Chondrocyte (in vitro differentiated cells): ENCODE results near the gene APLN. TPM values are rescaled to one million over a fixed set of nuclear protein-coding genes. Genes with fewer than 3 reads are reported as not detected.

Experiments used
- DNase-seq: peaks from one replicate; pipeline ENCODE4 v3.0.0; 2021; ENCODE audit warnings: mixed read lengths, low spot score
- H3K27ac Mint-ChIP-seq: one replicate; pipeline ENCODE4 v1.8.0; 2021; ENCODE audit warnings: mild to moderate bottlenecking, moderate library complexity, mixed read lengths; ENCODE audit not compliant: unreplicated experiment
- H3K27me3 Mint-ChIP-seq: 2 replicates; pipeline ENCODE4 v1.8.0; 2021; ENCODE audit warnings: low read depth, mixed read lengths
- H3K36me3 Mint-ChIP-seq: 2 replicates; pipeline ENCODE4 v1.8.0; 2021; ENCODE audit warnings: low read depth, mixed read lengths
- H3K4me1 Mint-ChIP-seq: 2 replicates; pipeline ENCODE4 v1.8.0; 2021; ENCODE audit warnings: low read depth, mild to moderate bottlenecking, mixed read lengths
- H3K4me3 Mint-ChIP-seq: one replicate; pipeline ENCODE4 v1.8.0; 2021; ENCODE audit warnings: mild to moderate bottlenecking, moderate library complexity, mixed read lengths; ENCODE audit not compliant: unreplicated experiment
- H3K9me3 Mint-ChIP-seq: 2 replicates; pipeline ENCODE4 v1.8.0; 2021; ENCODE audit warnings: low read depth, mixed read lengths
- total RNA-seq: library from RNA; stranded (reverse); gene quantifications from 3 replicates; pipeline ENCODE4 v1.2.1, GENCODE V29; 2021
- TF ChIP-seq, protein P1 (sequence below): fragments of 200-600 bp; sonication (generic); IDR thresholded peaks from 2 replicates; pipeline ENCODE4 v1.5.0; 2021; ENCODE audit warnings: antibody characterized with exemption, mild to moderate bottlenecking, moderate library complexity

The APLN gene
- total RNA-seq, 1 donor from 2014 or later: 1.3 TPM

GRCh38 chrX:129693354-129693753, 38.6 kb upstream of the APLN start:
- Mint-ChIP-seq H3K27ac (no peak overlapping the region), H3K9me3 (no peaks in the 10 kb centered on the region), H3K36me3 (no peaks in the 10 kb centered on the region), H3K27me3 (peaks cover 3% of the 10 kb centered on the region), H3K4me1 (no peaks in the 10 kb centered on the region), H3K4me3 (no peak overlapping the region)
- DNase-seq: no peak
- TF ChIP-seq, protein P1, sequence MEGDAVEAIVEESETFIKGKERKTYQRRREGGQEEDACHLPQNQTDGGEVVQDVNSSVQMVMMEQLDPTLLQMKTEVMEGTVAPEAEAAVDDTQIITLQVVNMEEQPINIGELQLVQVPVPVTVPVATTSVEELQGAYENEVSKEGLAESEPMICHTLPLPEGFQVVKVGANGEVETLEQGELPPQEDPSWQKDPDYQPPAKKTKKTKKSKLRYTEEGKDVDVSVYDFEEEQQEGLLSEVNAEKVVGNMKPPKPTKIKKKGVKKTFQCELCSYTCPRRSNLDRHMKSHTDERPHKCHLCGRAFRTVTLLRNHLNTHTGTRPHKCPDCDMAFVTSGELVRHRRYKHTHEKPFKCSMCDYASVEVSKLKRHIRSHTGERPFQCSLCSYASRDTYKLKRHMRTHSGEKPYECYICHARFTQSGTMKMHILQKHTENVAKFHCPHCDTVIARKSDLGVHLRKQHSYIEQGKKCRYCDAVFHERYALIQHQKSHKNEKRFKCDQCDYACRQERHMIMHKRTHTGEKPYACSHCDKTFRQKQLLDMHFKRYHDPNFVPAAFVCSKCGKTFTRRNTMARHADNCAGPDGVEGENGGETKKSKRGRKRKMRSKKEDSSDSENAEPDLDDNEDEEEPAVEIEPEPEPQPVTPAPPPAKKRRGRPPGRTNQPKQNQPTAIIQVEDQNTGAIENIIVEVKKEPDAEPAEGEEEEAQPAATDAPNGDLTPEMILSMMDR: no peak

DNA sequence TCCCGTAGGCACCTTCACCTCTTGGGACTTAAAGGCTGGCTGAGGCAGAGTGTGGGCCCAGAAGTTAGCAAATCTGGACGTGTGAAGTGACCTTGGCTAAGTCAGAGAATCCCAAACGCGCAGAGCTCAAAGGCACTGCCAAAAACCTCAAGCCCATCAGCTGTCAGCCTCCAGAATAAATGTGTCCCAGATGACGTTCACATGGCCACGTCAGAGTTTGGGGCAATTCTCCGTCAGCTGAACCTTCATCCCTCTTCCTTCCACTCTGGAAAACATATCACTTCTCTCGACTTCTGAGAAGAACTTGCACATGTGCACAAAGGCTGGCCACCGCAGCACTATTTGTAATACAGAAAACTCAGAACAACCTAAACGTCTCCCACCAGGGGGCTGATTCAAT, 35.7 kb upstream of the APLN start:
- no peaks in the 10 kb centered on the region for H3K9me3 Mint-ChIP-seq
- H3K27ac Mint-ChIP-seq: no peak overlapping the region
- no peak for DNase-seq
- H3K27me3 Mint-ChIP-seq: no peaks in the 10 kb centered on the region
- H3K36me3 Mint-ChIP-seq: no peaks in the 10 kb centered on the region
- H3K4me1 Mint-ChIP-seq: peaks cover 5% of the 10 kb centered on the region
- no peak overlapping the region for H3K4me3 Mint-ChIP-seq
- TF ChIP-seq, protein P1: no peak

GRCh38 chrX:129689796-129690195, 35.0 kb upstream of the APLN start:
- TF ChIP-seq, protein P1: no peak
- peaks cover 5% of the 10 kb centered on the region for H3K4me1 Mint-ChIP-seq
- no peak for DNase-seq
- H3K4me3 Mint-ChIP-seq: no peak overlapping the region
- H3K9me3 Mint-ChIP-seq: no peaks in the 10 kb centered on the region
- H3K27ac Mint-ChIP-seq: no peak overlapping the region
- no peaks in the 10 kb centered on the region for H3K27me3 Mint-ChIP-seq
- no peaks in the 10 kb centered on the region for H3K36me3 Mint-ChIP-seq

GRCh38 chrX:129688097-129688496, 33.3 kb upstream of the APLN start:
- H3K4me3 Mint-ChIP-seq: no peak overlapping the region
- H3K27ac Mint-ChIP-seq: peak overlapping the region; percentile 61
- no peaks in the 10 kb centered on the region for H3K27me3 Mint-ChIP-seq
- H3K9me3 Mint-ChIP-seq: no peaks in the 10 kb centered on the region
- no peak for DNase-seq
- no peaks in the 10 kb centered on the region for H3K36me3 Mint-ChIP-seq
- TF ChIP-seq, protein P1: no peak
- peaks cover 8% of the 10 kb centered on the region for H3K4me1 Mint-ChIP-seq

DNA sequence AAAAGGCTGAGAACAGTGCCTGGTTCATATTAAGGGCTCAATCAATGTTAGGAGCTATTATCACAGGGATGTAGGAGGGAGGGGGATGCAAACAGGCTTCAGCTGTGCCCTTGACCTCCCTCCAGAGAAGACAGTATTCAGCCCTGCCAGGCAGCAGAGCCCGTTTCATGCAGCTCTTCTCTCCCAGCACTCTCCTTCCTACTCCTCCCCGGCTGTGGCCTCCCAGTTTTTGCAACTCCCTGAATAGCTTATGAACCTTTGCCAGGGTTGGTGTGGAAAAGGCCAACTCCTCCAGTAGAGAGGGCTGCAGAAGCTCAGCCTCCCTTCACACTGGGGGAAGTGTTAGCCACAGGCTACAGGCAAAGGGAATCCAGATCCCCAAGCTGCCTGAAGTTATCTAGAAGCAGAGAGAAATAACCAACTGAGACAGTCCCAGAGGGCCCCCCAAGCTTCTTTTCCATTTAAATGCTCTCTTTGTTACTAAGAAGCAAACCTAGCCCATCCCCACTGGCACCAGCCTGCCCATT, 31.7 kb upstream of the APLN start:
- no peak for DNase-seq

More for the DNA sequence above, 31.7 kb upstream of the APLN start:
- TF ChIP-seq, protein P1: no peak
- no peak overlapping the region for H3K27ac Mint-ChIP-seq
- no peaks in the 10 kb centered on the region for H3K36me3 Mint-ChIP-seq
- H3K9me3 Mint-ChIP-seq: no peaks in the 10 kb centered on the region
- peaks cover 8% of the 10 kb centered on the region for H3K4me1 Mint-ChIP-seq
- no peak overlapping the region for H3K4me3 Mint-ChIP-seq
- no peaks in the 10 kb centered on the region for H3K27me3 Mint-ChIP-seq
